8988T (cell line): Measurements from ENCODE around the gene EMP2.
"Not testable (repeated sequence)": the region's sequence is repeated elsewhere in the genome, so short reads cannot be mapped to it uniquely, and the experiment has no call there.

ENCODE experiments used
- DNase-seq: peaks from one replicate; pipeline ENCODE4 v3.0.0; 2011

Gene EMP2

GRCh38 chr16:10577305-10578202 lies 2.8 kb downstream of the EMP2 start:
- DNase-seq = no peak

GRCh38 chr16:10576390-10577304 lies 3.8 kb downstream of the EMP2 start:
- DNase-seq = no peak

- DNase-seq = no peak
These were observed 4.8 kb downstream of the EMP2 start for GRCh38 chr16:10575506-10576130.

- no peak for DNase-seq
These were observed 7.8 kb downstream of the EMP2 start for GRCh38 chr16:10572611-10573010.

GRCh38 chr16:10571354-10571753 lies 9.0 kb downstream of the EMP2 start:
- DNase-seq = no peak

- no peak for DNase-seq
These were observed 10.8 kb downstream of the EMP2 start for GRCh38 chr16:10569621-10570020.

GRCh38 chr16:10566613-10567012 lies 13.8 kb downstream of the EMP2 start:
- no peak for DNase-seq

GRCh38 chr16:10565167-10565566 lies 15.2 kb downstream of the EMP2 start:
- no peak for DNase-seq

- no peak for DNase-seq
These were observed 15.8 kb downstream of the EMP2 start for GRCh38 chr16:10564591-10564990.

- no peak for DNase-seq
These were observed 18.0 kb downstream of the EMP2 start for GRCh38 chr16:10562361-10562899.

GRCh38 chr16:10561425-10561824 lies 19.0 kb downstream of the EMP2 start:
- DNase-seq = no peak

- no peak for DNase-seq
These were observed 19.4 kb downstream of the EMP2 start for GRCh38 chr16:10561001-10561400.

- DNase-seq = not testable (repeated sequence)
These were observed 20.6 kb downstream of the EMP2 start for GRCh38 chr16:10559792-10560191.

GRCh38 chr16:10558746-10559641 lies 21.4 kb downstream of the EMP2 start:
- no peak for DNase-seq

- DNase-seq = no peak
These were observed 22.1 kb downstream of the EMP2 start for GRCh38 chr16:10558305-10558704.

GRCh38 chr16:10557750-10558149 lies 22.6 kb downstream of the EMP2 start:
- DNase-seq = no peak

- DNase-seq = no peak
These were observed 24.2 kb downstream of the EMP2 start for GRCh38 chr16:10556236-10556635.

GRCh38 chr16:10554569-10554968 lies 25.8 kb downstream of the EMP2 start:
- DNase-seq = no peak

GRCh38 chr16:10552998-10553491 lies 27.4 kb downstream of the EMP2 start:
- no peak for DNase-seq

- no peak for DNase-seq
These were observed 28.1 kb downstream of the EMP2 start for GRCh38 chr16:10552281-10552680.

GRCh38 chr16:10551881-10552280 lies 28.5 kb downstream of the EMP2 start:
- DNase-seq = no peak

- no peak for DNase-seq
These were observed 32.0 kb downstream of the EMP2 start for GRCh38 chr16:10548404-10548803.
